ENCODE measurements around the gene SPG11.
A peak's percentile ranks its signal among the peaks of the same experiment; 100 is the strongest.

SPG11 gene

GRCh38 chr15:44623178-44623577, 40.3 kb downstream of the SPG11 start:
- DNase-seq (ENCODE audit: low spot score) = peak; percentile 9

DNA sequence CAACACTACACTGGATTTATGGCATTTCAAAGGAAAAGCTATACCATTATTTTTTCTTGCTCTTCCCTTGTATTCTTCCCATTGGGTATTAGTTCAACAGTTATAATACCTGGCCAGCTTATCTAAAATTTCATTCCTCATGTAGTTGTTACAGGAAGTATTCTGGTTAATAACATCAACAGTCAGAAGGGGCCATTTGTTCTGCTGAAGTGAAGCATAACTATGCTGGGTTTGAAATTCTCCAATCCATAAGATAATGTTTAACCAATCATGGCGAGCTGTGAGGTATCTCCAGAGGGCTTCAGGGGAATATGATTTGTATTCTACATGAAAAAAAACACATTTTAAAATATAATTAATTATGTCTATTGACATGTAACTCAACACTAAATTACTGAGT, 43.4 kb downstream of the SPG11 start:
- no peak for DNase-seq (ENCODE audit: low spot score)

DNA sequence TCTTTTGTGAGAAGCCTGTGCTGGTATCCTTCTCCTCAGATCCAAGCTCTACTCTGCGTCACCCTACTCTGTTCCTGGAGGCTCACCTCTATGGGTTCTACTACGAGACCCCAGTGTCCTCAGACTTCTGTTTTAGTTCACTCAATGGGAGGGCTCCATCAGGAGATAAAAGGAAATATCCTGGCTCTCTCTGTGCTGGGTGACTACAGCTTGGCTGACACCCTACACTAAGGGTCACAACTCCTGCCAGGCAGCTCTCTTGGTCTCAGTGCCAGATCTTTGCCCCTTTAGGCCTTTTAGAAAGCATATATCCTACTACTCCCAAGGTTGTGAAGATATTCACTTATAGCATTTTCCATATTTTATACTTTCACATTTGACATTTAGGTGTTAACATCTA, 46.5 kb downstream of the SPG11 start:
- no peak for DNase-seq (ENCODE audit: low spot score)

GRCh38 chr15:44606740-44607139, 56.7 kb downstream of the SPG11 start:
- no peak for DNase-seq (ENCODE audit: low spot score)

DNA sequence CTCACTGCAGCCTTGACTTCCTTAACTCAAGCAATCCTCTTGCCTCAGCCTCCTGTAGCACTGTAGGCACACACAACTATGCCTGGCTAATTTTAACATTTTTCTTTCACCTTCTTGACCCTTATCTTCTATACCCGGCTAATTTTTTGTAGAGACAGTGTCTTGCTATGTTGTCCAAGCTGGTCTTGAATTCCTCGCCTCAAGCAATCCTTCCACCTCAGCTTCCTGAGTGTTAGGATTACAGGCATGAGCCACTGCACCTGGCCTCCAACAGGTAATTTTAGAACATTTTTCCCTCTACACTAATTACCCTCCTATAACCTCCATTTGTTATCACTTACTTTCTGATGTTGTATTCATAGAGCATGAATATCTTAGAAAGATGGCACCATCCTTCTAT, 60.3 kb downstream of the SPG11 start:
- no peak for DNase-seq (ENCODE audit: low spot score)

GRCh38 chr15:44598892-44599291, 64.6 kb downstream of the SPG11 start:
- DNase-seq (ENCODE audit: low spot score) = no peak

- no peak for DNase-seq (ENCODE audit: low spot score)
Measured at GRCh38 chr15:44598066-44598465, 65.4 kb downstream of the SPG11 start.

DNA sequence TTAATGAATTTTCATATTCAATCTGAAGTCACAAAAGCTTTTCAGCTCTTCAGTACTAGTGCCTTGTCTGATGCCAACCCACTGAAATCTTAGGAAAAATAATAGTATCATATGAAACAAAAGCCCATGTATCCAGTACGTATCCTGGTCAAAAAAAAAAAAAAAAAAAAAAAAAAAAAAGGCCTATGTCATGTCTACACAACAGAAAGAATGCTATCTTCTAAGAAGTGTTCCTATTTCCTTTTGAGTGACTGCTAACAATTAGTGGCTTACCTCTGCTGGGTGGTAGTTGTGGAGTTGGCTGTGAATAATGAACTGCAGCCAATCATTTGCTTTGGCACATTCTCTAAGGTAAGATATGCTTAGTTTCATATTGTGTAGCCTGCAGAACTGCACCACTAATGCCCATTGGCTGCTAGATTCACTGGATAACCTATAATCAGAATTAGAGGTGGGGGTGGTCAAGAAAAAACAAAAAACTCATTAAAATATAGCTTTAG, 66.9 kb downstream of the SPG11 start:
- DNase-seq (ENCODE audit: low spot score) = no peak

GRCh38 chr15:44595656-44596510, 67.6 kb downstream of the SPG11 start:
- DNase-seq (ENCODE audit: low spot score) = peak; percentile 29

DNA sequence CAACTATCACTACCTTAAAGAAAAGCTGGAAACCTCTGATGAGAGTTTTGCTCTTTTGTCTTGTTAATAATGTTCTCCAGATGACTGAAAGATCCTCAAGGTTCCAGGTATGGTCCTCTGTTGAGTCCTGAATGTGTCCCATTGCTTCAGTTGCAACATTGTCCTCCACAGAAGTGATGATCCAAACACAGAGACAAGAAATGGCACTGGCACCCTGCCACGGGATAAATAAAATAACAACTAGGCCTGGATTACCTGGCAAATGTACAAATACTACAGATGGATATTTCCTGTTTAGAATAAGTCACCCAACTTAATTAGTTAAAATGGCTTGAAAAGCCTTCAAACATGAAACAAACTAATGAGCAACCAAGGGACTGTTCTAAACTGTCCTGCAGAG, 68.2 kb downstream of the SPG11 start:
- DNase-seq (ENCODE audit: low spot score) = no peak

GRCh38 chr15:44593042-44593736, 70.3 kb downstream of the SPG11 start:
- peak; percentile 51 for DNase-seq (ENCODE audit: low spot score)

DNA sequence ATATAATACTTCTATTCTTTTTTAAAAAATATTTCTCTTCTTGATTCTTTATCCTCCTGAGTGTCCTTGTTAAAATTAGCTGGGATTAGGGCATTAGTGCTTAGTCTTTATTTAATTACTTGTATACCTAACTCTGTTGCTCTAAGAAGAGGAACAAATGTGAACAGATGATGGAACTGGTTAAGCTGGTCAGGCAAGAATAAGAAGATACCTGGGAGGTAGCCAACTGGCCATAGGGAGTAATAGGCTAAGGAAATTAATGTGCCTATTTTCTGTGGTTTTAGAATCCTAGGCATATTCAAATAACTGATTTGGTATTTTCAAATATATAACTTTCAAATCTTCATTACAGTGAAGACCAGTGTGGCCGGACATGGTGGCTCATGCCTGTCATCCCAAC, 72.1 kb downstream of the SPG11 start:
- no peak for DNase-seq (ENCODE audit: low spot score)

DNA sequence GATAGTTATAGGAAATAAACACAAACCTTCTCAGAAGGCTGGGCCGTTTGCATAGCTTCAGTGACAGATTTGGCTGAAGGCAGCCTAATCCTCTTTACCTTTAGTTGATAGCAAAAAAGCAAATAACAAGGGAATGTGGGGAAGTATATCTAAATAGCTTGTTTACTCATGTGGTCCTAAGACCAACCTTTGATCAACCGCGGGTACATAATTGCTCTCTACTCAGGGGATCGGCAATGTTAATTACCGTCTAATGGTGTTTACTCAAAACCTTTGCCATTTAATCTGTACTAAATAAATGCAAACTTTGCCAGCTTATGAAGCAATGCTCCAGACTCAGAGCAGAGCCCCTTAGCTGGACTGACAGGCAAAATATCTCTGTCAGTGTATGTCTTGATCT, 74.9 kb downstream of the SPG11 start:
- no peak for DNase-seq (ENCODE audit: low spot score)

DNA sequence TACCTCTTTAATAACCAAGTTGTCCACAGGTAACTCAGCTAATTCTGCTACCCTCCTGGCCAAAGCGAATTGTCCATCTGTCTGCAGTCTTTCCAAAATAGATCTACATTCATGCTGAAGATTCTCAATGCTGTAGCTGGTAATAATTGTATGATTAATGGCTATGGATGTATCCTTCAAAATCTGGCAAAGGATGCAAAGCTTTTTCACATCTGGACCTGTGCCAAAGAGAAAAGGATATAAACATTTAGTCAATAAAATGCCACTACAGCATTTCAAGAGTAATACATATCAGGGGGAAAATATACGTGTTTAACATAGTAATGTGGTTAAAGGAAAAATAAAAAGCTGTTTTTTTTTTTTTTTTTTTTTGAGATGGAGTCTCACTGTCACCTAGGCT, 77.8 kb downstream of the SPG11 start:
- DNase-seq (ENCODE audit: low spot score) = no peak

GRCh38 chr15:44584162-44584749, 79.2 kb downstream of the SPG11 start:
- DNase-seq (ENCODE audit: low spot score) = peak; percentile 61

DNA sequence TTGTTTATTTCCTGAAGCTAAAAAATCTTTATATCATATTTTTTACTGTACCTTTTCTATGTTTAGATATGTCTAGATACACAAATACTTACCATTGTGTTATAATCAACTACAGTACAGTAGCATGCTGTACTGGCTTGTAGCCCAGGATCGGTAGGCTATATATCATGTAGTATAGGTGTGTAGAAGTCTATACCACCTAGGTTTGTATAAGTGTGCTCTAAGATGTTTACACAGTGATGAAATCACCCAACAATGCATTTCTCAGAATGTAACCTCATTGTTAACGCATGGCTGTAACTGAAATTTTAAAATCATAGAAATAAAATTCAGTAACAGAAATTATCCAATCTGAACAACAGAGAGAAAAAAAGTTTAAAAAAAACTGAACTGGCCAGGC, 83.4 kb downstream of the SPG11 start:
- DNase-seq (ENCODE audit: low spot score) = no peak

- no peak for DNase-seq (ENCODE audit: low spot score)
Measured at GRCh38 chr15:44574734-44575133, 88.7 kb downstream of the SPG11 start.

DNA sequence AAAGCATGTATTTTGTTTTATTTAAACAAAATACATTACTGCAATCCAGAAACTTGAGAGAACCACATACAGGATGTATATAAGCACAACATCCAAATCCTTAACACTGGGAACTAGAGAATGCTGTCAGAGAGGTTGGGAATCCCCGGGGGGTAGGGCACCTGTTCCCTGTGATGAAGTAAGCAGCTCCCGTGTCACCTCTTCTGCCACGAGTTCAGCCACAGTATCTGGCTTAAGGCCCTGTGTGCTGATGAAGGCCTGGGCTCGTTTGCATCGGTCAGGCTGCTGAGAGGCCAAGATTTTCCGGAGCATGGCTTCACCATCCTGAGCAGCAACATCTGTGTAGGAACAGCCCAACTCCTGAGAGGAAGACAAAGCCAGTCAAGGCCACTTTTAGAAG, 90.1 kb downstream of the SPG11 start:
- no peak for DNase-seq (ENCODE audit: low spot score)

GRCh38 chr15:44570361-44570760, 93.1 kb downstream of the SPG11 start:
- no peak for DNase-seq (ENCODE audit: low spot score)

GRCh38 chr15:44569316-44569715, 94.1 kb downstream of the SPG11 start:
- no peak for DNase-seq (ENCODE audit: low spot score)

DNA sequence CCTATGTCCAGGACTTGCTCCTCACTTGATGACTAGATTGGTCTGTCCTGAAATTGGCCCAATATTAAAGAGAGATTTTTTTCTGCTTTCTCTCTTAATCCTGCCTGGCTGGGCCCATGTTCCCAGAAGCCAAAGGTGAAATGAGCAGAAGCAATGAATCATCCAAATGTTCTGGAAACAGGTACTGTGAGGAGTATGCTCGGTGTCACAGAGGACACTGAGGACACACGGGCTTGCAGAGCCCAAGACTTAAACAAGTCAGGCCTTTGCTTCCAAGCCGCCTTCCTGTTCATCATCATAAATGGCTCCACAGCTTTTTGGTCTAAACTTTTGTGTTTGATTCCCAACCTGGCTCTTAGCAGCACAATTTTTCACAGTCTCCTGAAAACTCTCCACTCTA, 95.1 kb downstream of the SPG11 start:
- no peak for DNase-seq (ENCODE audit: low spot score)

DNA sequence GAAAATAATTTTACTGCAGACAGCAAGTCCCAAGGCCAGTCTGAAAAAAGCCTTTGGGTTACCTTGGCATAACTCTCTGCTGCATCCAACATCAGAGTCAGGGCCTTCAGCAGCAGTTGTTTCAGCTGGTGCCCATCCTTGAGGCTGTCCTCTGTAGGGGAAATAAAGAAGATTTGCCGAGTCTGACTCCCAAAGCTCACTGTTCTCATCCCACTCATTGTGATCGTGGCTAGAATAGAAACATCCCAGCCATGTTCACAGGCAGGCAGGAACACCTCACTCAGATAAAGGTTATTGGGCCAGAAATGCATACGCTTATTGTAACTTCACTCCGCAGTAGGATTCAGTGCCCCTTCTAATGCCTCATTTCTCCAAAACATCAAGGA, 97.3 kb downstream of the SPG11 start:
- no peak for DNase-seq (ENCODE audit: low spot score)
